ENCODE measurements around the gene CLEC4G.

Gene CLEC4G

GRCh38 chr19:7731615-7732014, 295 bp downstream of the CLEC4G start:
- TF ChIP-seq CTCF (IDR thresholded peaks at IDR 0.05; ENCODE audit: borderline replicate concordance, extremely low read depth, low read length, poor library complexity, severe bottlenecking) (no peak), EZH2 (IDR thresholded peaks at IDR 0.05; ENCODE audit: borderline replicate concordance, low read depth, low read length, severe bottlenecking) (no peak)
- Histone ChIP-seq H2AFZ (ENCODE audit: low read depth, low read length) (no peak overlapping the region), H3K9me3 (ENCODE audit: insufficient read depth, low read length, severe bottlenecking) (no peaks in the 10 kb centered on the region), H3K27me3 (ENCODE audit: insufficient read depth, low read length, poor library complexity) (no peaks in the 10 kb centered on the region), H3K27ac (ENCODE audit: low read length) (no peak overlapping the region), H3K9ac (ENCODE audit: low read depth, low read length) (no peak overlapping the region), H3K4me2 (ENCODE audit: insufficient read depth, low read length) (no peak overlapping the region), H3K4me3 (ENCODE audit: low read depth in 1 of 2, low read length in 2 of 2) (no peak overlapping the region), H3K36me3 (ENCODE audit: insufficient read depth, low read length) (no peaks in the 10 kb centered on the region), H3K79me2 (ENCODE audit: insufficient read depth, low read length) (no peaks in the 10 kb centered on the region), H3K4me1 (ENCODE audit: insufficient read depth, low read length) (no peaks in the 10 kb centered on the region), H4K20me1 (ENCODE audit: insufficient read depth, low read length) (no peaks in the 10 kb centered on the region)
- ATAC-seq (ENCODE audit: insufficient read depth, low read depth) (no peak), DNase-seq (no peak)

GRCh38 chr19:7731218-7731595, 703 bp downstream of the CLEC4G start:
- H3K27me3 ChIP-seq (ENCODE audit: insufficient read depth, low read length, poor library complexity) = no peaks in the 10 kb centered on the region
- TF ChIP-seq CTCF (IDR thresholded peaks at IDR 0.05; ENCODE audit: borderline replicate concordance, extremely low read depth, low read length, poor library complexity, severe bottlenecking) (no peak), EZH2 (IDR thresholded peaks at IDR 0.05; ENCODE audit: borderline replicate concordance, low read depth, low read length, severe bottlenecking) (no peak)

GRCh38 chr19:7730286-7731217, 1.4 kb downstream of the CLEC4G start:
- Histone ChIP-seq H3K36me3 (ENCODE audit: insufficient read depth, low read length) (no peaks in the 10 kb centered on the region), H3K27ac (ENCODE audit: low read length) (no peak overlapping the region), H2AFZ (ENCODE audit: low read depth, low read length) (no peak overlapping the region), H3K4me1 (ENCODE audit: insufficient read depth, low read length) (no peaks in the 10 kb centered on the region), H3K79me2 (ENCODE audit: insufficient read depth, low read length) (no peaks in the 10 kb centered on the region), H4K20me1 (ENCODE audit: insufficient read depth, low read length) (no peaks in the 10 kb centered on the region), H3K4me2 (ENCODE audit: insufficient read depth, low read length) (no peak overlapping the region), H3K9me3 (ENCODE audit: insufficient read depth, low read length, severe bottlenecking) (no peaks in the 10 kb centered on the region), H3K27me3 (ENCODE audit: insufficient read depth, low read length, poor library complexity) (no peaks in the 10 kb centered on the region), H3K9ac (ENCODE audit: low read depth, low read length) (no peak overlapping the region), H3K4me3 (ENCODE audit: low read depth in 1 of 2, low read length in 2 of 2) (no peak overlapping the region)
- ATAC-seq (ENCODE audit: insufficient read depth, low read depth) = no peak
- no peak for TF ChIP-seq CTCF (IDR thresholded peaks at IDR 0.05; ENCODE audit: borderline replicate concordance, extremely low read depth, low read length, poor library complexity, severe bottlenecking)
- no peak for TF ChIP-seq EZH2 (IDR thresholded peaks at IDR 0.05; ENCODE audit: borderline replicate concordance, low read depth, low read length, severe bottlenecking)
- no peak for DNase-seq

More at GRCh38 chr19:7731218-7731595, 703 bp downstream of the CLEC4G start:
- Histone ChIP-seq H3K36me3 (ENCODE audit: insufficient read depth, low read length) (no peaks in the 10 kb centered on the region), H3K4me3 (ENCODE audit: low read depth in 1 of 2, low read length in 2 of 2) (no peak overlapping the region), H3K9me3 (ENCODE audit: insufficient read depth, low read length, severe bottlenecking) (no peaks in the 10 kb centered on the region), H3K4me2 (ENCODE audit: insufficient read depth, low read length) (no peak overlapping the region), H3K79me2 (ENCODE audit: insufficient read depth, low read length) (no peaks in the 10 kb centered on the region), H3K9ac (ENCODE audit: low read depth, low read length) (no peak overlapping the region), H3K4me1 (ENCODE audit: insufficient read depth, low read length) (no peaks in the 10 kb centered on the region), H2AFZ (ENCODE audit: low read depth, low read length) (no peak overlapping the region), H3K27ac (ENCODE audit: low read length) (no peak overlapping the region), H4K20me1 (ENCODE audit: insufficient read depth, low read length) (no peaks in the 10 kb centered on the region)
- no peak for ATAC-seq (ENCODE audit: insufficient read depth, low read depth)
- no peak for DNase-seq
